Urinary bladder (tissue), 4 donors: ENCODE data around the gene GPR132. TPM values are rescaled to one million over a fixed set of nuclear protein-coding genes. Genes with fewer than 3 reads are reported as not detected.

Source experiments
- DNase-seq: peaks from one replicate; pipeline ENCODE4 v3.0.0-alpha.2; 2015; ENCODE audit errors: extremely low spot score
- H3K27ac ChIP-seq: one replicate; pipeline ENCODE4 v1.5.1; 2013; ENCODE audit warnings: low read depth, mild to moderate bottlenecking, moderate library complexity
- H3K36me3 ChIP-seq: one replicate; pipeline ENCODE4 v1.6.1; 2013; ENCODE audit warnings: mild to moderate bottlenecking, moderate library complexity; ENCODE audit not compliant: insufficient read depth
- H3K4me1 ChIP-seq: one replicate; pipeline ENCODE4 v1.6.1; 2013; ENCODE audit warnings: mild to moderate bottlenecking, moderate library complexity; ENCODE audit not compliant: insufficient read depth
- H3K4me3 ChIP-seq: one replicate; pipeline ENCODE4 v1.5.1; 2013; ENCODE audit warnings: low read depth, low read length
- WGBS: extraction: QIAGEN DNeasy Blood & Tissue Kit; methylation state at CpG from one replicate; pipeline ENCODE4 v1.1.7; 2013; 5-methylcytosine and 5-hydroxymethylcytosine counted together
- polyA plus RNA-seq: library from polyadenylated mRNA; stranded (reverse); fragments of 200-250 nt; gene quantifications from one replicate; pipeline ENCODE4 v1.2.3, GENCODE V29; 2013
- total RNA-seq: library from RNA; depleted of rRNA; stranded (reverse); fragments of >200 nt; gene quantifications from one replicate; pipeline ENCODE4 v1.2.3, GENCODE V29; 2014
- donor health status: healthy with polysubstance abuse.
- donor health status: healthy.

The GPR132 gene
- total and polyA plus RNA-seq, 2 donors: 1.3 to 1.7 TPM

DNA sequence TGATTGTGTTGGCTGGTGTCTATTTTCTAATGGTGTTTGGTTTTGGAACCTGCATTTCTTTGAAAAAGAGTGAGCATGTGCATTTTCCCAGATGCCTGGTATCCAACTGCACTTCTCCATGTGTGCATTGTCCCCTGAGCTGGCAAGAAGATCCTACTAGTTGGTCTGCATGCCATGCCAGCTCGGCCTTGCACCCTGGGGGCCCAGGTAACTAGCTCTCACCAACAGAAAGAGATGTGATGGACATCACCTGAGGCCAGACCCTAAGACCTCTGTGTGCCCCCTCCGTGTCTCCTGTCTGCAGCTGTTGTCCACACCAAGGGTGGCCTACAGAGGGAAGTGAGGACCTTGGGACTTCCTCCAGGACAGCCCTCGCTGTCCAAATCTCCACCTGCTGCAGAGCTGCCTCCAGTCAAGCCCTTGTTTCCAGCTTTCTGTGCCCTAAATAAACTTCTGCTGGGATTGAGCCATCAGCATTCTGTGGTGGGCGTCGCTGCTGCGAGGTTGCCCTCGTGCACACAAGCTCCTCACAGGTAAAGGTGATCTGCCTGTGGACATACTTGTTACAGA, 30.1 kb upstream of the GPR132 start:
- 96% methylated on average over 7 of the region's 7 CpGs for WGBS
- H3K36me3 ChIP-seq: no peaks in the 10 kb centered on the region
- H3K27ac ChIP-seq: no peak overlapping the region
- DNase-seq: no peak
- no peak overlapping the region for H3K4me3 ChIP-seq
- no peaks in the 10 kb centered on the region for H3K4me1 ChIP-seq

DNA sequence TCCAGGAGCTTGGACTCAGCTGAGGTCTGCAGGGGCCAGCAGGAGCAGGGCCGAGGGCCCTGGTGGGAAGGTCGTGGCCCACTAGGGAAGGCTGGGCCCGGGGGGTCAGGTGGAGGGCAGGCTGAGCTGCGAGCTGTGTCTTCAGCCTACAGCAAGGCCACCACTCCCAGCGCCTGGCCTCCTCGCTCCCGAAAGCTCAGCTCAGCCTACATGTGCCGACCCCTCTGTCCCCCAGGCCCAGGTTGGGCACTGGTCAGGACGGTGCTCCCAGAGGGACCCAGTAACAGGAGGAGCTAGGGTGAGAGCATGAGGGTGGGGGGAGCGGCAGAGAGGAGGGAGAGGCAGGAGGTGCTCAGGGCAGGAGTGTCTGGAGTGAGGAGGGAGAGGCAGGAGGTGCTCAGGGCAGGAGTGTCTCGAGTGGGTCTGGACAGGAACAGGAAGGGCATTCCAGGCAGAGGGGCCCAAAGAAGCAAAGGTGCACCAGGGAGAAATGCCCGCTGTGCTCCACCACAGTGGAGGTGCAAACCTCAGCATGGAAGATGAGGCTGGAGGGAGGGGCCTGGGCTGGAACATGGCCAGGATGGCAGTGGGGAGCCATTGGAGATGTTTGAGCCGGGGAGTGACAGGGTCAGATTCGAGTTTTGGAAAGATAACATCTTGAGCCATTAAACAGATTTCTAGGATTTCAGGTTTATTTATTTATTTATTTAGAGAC, 29.1 kb upstream of the GPR132 start:
- H3K4me1 ChIP-seq: no peaks in the 10 kb centered on the region
- 67% methylated on average over 14 of the region's 14 CpGs for WGBS

DNA sequence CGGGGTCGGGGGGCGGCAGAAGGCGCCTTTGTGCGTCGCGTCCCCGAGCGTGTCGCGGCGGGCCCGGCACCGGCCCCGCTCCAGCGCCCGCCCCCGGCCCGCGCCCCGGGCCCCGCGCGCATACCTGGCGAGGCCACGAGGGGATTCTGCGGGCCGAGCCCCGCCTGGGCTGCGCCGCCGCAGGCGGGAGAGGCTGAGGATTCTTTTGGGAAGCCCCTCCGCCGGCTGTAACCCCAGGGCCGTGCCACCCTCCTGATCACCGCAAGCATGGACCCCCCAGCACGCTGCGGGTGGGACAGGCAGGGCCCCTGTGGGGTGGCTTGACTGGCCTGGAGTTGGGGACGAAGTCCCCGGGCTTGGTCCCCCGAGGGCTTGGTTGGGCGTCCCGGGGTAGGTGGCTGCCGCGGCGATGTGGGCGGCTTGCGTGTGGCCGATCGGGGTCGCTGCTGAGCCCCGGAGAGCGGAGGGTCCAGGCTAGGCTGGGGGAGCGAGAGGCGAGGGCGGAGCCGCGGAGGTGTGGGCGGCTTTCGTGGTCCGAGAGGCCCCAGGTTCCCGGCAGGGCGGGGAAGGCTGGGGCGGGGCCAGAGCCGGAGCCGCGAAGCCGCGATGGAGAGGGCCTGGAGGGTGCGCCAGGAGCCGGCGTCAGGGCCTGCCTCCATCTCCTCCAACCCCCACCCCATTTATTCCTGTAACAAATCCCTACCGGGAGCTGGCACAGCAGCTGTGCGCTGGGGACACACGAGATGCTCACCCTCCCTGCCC, 28.4 kb upstream of the GPR132 start:
- Histone ChIP-seq H3K4me3 (peak overlapping the region; percentile 58), H3K27ac (peak overlapping the region; percentile 84), H3K4me1 (no peaks in the 10 kb centered on the region), H3K36me3 (no peaks in the 10 kb centered on the region)
- 1% methylated on average over 76 of the region's 76 CpGs for WGBS
- DNase-seq: no peak

More for the DNA sequence above, 29.1 kb upstream of the GPR132 start:
- no peak overlapping the region for H3K27ac ChIP-seq
- DNase-seq: no peak
- H3K4me3 ChIP-seq: peak overlapping the region; percentile 58
- H3K36me3 ChIP-seq: no peaks in the 10 kb centered on the region

DNA sequence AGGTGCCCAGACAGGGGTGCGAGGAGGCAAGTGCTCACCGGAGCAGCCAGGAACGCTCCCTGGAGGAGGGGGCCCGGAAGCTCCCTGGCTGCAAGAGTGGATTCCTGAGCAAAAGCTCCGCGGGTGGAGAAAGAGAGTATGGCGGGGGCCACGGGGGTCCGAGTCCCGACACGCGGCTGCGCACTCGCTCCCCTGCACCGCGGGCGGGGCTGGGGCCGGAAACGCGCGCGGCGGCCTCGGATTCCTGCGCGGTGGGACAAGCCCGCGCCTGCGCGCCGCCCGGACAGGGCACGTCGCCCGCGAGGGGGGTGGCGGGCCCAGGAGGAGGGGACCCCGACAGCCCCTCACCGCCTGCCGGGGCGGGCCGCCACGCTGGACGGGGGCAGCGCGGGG, 27.8 kb upstream of the GPR132 start:
- Histone ChIP-seq H3K27ac (peak overlapping the region; percentile 84), H3K4me3 (peak overlapping the region; percentile 58), H3K4me1 (no peaks in the 10 kb centered on the region), H3K36me3 (no peaks in the 10 kb centered on the region)
- no peak for DNase-seq
- WGBS: 2% methylated on average over 46 of the region's 46 CpGs

DNA sequence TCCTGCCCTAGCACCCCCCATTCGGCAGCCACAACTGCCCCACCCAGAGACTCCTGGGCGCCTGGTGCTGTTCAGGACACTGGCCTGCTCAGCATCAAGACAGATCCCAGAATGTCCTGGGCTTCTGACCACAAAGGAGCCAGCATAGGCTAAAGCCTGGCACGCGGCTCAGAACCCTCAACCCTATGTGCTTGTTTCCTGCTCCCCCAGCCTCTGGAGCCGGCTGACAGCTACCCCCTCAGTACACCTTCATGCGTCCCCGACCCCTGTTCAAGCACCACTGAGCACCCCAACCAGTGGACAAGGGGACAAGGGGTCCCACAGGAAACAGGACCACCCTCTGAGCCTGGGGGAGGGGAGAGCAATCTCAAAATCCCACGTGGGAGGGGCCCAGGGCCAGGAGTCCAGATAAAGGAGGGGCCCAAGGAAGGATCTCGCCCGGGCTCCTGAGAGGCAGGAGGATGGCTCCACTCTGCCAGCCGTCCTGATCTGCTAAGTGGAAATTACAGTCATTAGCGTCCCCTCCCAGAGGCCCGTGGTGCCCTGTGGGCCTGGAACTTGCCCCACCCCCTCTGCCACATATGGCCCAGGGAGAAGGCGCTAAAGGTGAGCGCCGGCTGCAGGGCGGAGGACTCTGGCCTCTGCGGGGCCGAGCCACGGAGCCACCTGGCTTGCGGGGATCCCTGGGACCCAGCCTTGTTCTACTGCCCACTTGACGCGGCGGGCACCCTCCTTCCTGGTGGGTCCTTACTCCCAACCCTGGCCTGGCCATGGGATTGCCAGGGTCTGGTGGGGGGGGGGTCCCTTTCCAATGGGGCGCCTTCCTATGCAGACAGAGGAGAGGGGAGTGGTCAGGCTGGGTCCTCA, 27.2 kb upstream of the GPR132 start:
- H3K4me1 ChIP-seq: no peaks in the 10 kb centered on the region
- H3K27ac ChIP-seq: peak overlapping the region; percentile 57
- H3K4me3 ChIP-seq: peak overlapping the region; percentile 58
- 41% methylated on average over 25 of the region's 25 CpGs for WGBS
- H3K36me3 ChIP-seq: no peaks in the 10 kb centered on the region
- no peak for DNase-seq

DNA sequence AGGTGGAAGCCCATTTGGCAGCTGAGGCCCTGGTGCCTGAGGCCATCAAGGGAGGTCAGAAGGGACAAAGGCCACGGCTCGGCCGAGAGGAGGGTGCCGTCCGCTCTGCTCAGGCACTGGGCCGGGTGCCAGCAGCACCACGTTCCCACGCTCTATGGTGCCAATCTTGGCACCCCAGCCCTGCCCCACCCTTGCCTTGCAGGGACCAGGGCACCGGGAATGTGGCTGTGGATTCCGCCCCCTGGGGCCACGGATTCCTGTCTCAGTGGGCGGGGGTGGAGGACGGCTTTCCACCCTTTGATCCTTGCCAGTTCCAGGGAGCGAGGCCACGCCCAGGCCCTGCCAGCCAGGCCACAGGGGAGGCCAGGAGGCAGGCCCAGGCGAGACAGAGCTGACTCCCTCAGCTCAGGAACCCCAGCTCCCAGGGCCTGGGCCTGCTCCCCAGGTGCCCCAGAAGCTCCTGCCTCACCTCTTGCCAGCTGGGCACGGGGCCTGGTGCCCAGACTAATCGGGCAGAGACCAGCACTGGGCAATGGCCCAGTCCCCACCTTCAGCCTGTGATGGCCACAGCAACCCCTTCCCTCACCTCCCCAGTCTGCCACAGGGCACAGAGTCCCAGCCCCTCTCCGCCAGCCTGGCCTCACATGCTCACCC, 26.4 kb upstream of the GPR132 start:
- no peaks in the 10 kb centered on the region for H3K4me1 ChIP-seq
- no peak overlapping the region for H3K4me3 ChIP-seq
- 55% methylated on average over 19 of the region's 19 CpGs for WGBS
- no peaks in the 10 kb centered on the region for H3K36me3 ChIP-seq
- H3K27ac ChIP-seq: peak overlapping the region; percentile 39
- no peak for DNase-seq

DNA sequence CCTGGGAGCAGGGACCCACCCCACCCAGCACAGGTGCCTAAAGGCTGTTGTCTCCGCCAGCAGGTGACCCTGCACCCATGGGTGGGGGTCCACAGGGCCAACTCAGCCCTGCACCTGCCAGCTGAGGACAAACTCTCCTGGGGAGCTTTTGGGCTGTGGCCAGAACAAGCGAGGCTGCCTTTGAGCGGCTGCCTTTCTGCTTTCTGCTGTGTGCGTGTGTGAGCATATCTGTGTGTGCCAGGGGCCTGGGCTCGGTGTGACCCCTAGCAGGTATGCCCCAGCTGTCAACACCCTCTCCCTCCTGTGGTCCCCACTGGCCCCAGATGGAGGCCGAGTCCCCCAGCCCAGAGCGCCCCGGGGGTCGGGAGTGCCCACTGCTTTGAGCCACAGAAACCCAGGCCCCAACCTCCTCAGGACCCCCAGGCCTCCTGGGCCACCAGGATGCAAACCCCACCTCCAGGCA, 25.9 kb upstream of the GPR132 start:
- Histone ChIP-seq H3K27ac (peak overlapping the region; percentile 39), H3K4me3 (no peak overlapping the region), H3K4me1 (no peaks in the 10 kb centered on the region), H3K36me3 (no peaks in the 10 kb centered on the region)
- 77% methylated on average over 9 of the region's 9 CpGs for WGBS
- no peak for DNase-seq

DNA sequence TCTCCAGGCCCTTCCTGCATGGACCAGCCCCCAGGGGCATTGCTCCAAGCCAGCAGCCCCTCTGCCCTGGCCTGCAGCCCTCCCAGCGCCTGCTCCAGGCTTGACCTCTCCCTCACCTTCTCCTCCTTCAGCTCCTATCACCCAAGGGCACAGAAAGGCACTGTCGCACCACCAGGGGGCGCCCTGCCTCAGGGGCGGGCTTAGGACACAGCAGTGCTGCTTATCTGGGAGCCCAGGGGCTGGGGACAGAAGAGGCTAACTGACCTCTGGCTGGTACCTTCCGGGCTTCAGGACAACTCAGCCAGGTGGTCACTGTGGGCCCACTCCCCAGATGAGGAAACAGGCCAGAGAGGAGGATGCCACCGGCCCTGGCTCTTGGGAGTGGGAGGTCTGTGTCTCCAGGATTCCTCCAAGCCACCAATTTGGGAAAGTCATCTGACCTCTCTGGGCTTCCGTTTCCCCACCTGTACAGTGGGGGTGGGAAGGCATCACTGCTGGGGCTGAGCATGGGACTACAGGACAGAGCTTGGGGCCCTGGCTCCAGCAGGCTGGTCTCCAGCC, 25.3 kb upstream of the GPR132 start:
- no peaks in the 10 kb centered on the region for H3K36me3 ChIP-seq
- WGBS: 22% methylated on average over 7 of the region's 7 CpGs
- no peak for DNase-seq
- H3K27ac ChIP-seq: peak overlapping the region; percentile 4
- H3K4me3 ChIP-seq: no peak overlapping the region
- no peaks in the 10 kb centered on the region for H3K4me1 ChIP-seq

DNA sequence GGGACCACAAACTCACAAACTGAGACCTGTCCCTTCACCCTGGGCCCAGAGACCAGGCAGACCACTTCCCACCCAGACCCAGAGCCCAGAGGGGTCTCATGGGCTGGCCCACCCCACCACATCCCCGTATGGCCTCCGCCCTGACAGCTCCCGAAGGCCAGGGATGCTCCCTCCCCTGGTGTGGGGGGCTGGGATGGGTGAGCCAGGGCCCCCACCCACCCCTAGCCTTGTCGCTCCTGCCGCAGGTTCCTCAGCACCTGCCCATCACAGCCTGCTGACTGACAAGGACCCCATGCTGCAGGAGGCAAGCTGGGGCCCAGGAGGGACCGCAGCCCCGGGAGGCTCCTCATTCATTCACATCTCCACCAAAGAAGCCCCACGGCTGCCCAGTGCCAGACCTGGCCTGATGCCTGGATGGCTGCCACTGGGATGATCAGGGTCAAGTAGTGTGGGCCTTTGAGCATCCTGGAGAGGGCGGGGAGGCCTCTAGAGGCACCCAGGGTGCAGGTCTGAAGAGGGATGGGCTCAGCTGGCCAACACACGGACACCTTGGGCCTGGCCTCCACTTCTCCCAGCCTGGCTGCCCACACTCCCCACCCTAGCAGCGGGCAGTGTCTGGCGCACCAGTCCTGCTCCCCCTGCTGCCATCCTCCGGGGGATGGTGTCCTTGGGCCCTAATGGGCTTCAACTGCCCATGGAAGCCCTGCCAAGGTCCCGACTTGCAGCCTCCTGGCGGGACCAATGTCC, 24.7 kb upstream of the GPR132 start:
- Histone ChIP-seq H3K27ac (no peak overlapping the region), H3K36me3 (no peaks in the 10 kb centered on the region), H3K4me1 (no peaks in the 10 kb centered on the region), H3K4me3 (no peak overlapping the region)
- DNase-seq: no peak
- 87% methylated on average over 15 of the region's 15 CpGs for WGBS

DNA sequence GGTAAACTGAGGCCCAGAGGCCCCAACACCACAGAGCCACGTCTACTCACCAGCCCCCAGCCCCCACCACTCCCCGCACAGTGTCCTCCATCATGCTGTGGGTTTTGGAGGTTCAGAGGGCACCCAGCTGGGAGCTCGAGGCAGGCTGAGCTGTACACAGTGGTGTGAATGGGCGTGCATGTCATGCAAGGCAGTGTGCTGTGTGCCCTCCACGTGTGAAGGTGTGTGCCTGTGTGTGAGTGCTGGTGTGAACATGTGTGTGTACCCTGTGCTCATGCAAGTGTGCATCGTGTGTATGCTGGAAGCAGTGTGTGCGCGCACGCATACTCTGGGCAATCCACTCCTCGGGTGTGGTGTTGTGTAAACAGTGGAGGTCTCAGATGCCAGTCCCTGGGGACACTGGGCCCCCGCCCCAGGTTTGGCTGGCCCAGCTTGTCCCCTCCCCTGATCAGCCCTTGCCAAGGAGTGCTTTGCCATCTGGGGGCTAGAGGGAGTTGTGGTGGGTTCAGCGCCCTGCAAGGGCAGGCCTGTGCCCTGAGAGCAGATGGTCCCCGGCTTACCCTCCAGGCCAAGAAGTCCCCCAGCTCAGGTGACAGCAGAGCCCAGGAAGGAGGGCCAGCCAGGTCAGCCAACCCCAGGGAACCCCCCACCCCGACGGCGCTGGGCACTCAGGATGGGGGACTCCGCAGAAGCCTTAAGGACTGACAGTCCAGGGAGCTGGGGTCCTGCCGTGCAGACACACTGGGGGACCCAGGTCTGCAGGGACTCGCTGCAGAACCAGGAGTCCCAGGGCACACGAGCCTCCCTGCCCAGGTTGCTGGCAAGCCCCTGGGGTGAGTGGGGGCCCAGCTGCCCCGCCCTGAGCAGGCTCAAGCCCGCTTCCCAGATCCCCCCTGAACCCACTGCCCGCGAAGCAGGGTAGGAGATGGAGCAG, 23.8 kb upstream of the GPR132 start:
- Histone ChIP-seq H3K4me1 (no peaks in the 10 kb centered on the region), H3K4me3 (no peak overlapping the region), H3K27ac (no peak overlapping the region), H3K36me3 (no peaks in the 10 kb centered on the region)
- no peak for DNase-seq
- WGBS: 82% methylated on average over 24 of the region's 24 CpGs

DNA sequence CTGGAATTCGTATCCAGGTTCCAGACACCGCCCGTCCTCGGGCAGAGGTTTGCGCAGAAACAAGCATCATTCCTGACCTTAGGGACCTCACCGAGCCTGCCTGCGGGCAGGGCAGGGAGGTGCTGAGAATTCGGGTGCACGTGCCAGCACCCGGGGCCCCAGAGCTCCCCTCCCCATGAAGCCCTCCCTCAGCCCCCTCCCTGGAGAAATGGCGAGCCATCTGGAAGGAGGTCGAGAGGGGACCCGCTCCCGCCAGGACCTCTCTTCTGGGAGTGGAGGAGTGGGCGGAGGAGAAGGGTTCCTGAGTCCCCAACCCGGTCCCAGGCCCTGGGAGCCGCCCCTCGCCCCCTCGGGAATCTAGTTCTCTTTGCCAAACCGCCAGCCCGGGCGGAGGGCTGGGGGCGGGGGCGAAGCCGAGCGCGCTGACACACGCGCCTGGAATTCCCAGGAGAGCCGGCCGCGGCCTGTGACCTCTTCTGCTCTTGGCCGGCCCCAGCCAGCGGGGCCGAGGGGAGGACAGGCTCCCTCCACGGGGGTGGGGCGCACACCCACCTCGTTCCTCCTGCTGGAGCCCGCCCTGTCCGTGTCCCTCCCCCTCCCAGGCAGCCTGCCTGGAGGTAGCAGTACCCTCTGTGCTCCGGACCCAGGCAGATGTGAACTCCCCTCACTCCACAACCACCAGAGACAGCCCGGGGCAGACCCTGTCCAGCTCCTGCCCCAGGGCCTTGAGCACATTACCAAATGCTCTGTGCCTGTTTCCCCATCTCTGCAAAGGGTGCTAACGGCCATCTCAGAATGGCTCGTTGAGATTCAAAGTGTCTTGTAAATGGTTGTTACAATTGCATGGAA, 23.0 kb upstream of the GPR132 start:
- WGBS: 11% methylated on average over 44 of the region's 44 CpGs
- DNase-seq: no peak

More for the DNA sequence above, 23.0 kb upstream of the GPR132 start:
- no peaks in the 10 kb centered on the region for H3K4me1 ChIP-seq
- peak overlapping the region; percentile 42 for H3K27ac ChIP-seq
- H3K4me3 ChIP-seq: peak overlapping the region; percentile 41
- no peaks in the 10 kb centered on the region for H3K36me3 ChIP-seq
